Glomerular visceral epithelial cell (primary cell): Measurements from ENCODE around the gene CLASP2.
"Not testable (repeated sequence)": the region's sequence is repeated elsewhere in the genome, so short reads cannot be mapped to it uniquely, and the experiment has no call there.

ENCODE experiments used
- DNase-seq: peaks from one replicate; pipeline ENCODE4 v3.0.0-alpha.2; 2016; ENCODE audit errors: extremely low spot score

The CLASP2 gene

GRCh38 chr3:33451994-33452393 is 266.1 kb downstream of the CLASP2 start:
- DNase-seq: not testable (repeated sequence)

GRCh38 chr3:33447958-33448357 is 270.1 kb downstream of the CLASP2 start:
- no peak for DNase-seq

DNA sequence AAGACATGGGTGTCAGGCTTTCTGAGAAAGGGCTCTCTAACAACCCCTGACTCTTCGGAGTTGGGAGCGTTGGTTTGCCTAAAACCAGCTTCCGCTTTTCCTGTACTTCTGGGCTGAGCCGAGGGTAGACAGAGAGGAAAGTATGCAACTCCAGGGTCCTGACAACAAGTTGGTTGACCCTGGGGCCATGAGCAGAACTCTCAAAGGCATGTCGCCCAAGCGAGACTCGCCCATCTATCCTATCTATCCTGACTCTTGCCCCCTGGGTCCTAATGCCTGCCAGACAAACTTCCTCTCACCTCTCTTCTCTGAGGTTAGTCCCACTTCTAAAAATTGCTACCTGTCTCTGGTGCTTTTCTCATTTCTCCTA is 270.8 kb downstream of the CLASP2 start:
- not testable (repeated sequence) for DNase-seq
